ENCODE measurements around the gene SLC44A5.

The SLC44A5 gene

GRCh38 chr1:75625795-75626194 lies 14.9 kb upstream of the SLC44A5 start:
- Histone ChIP-seq H3K27me3 (ENCODE audit: control insufficient read depth, insufficient read depth, low read length, poor library complexity, severe bottlenecking) (peaks cover 36% of the 10 kb centered on the region), H3K36me3 (ENCODE audit: control insufficient read depth, insufficient read depth, low read length) (no peaks in the 10 kb centered on the region), H3K4me1 (ENCODE audit: control insufficient read depth, insufficient read depth, low read length) (peaks cover 6% of the 10 kb centered on the region), H3K27ac (ENCODE audit: insufficient read depth, low read depth, low read length, poor library complexity, severe bottlenecking) (no peak overlapping the region), H3K9me3 (ENCODE audit: control insufficient read depth, low read length) (no peaks in the 10 kb centered on the region), H3K4me3 (ENCODE audit: insufficient read depth, low read depth, low read length) (no peak overlapping the region)
- 93 to 97% methylated on average over 3 of the region's 3 CpGs for WGBS, 2 experiments

- no peaks in the 10 kb centered on the region for H3K9me3 ChIP-seq (ENCODE audit: control insufficient read depth, low read length)
- H3K4me3 ChIP-seq (ENCODE audit: insufficient read depth, low read depth, low read length) = no peak overlapping the region
- H3K27me3 ChIP-seq (ENCODE audit: control insufficient read depth, insufficient read depth, low read length, poor library complexity, severe bottlenecking) = peaks cover 60% of the 10 kb centered on the region
- H3K27ac ChIP-seq (ENCODE audit: insufficient read depth, low read depth, low read length, poor library complexity, severe bottlenecking) = no peak overlapping the region
- H3K4me1 ChIP-seq (ENCODE audit: control insufficient read depth, insufficient read depth, low read length) = peaks cover 5% of the 10 kb centered on the region
- no peaks in the 10 kb centered on the region for H3K36me3 ChIP-seq (ENCODE audit: control insufficient read depth, insufficient read depth, low read length)
These were observed 7.5 kb upstream of the SLC44A5 start for GRCh38 chr1:75618382-75618781.

GRCh38 chr1:75616436-75617433 lies 5.8 kb upstream of the SLC44A5 start:
- peaks cover 5% of the 10 kb centered on the region for H3K4me1 ChIP-seq (ENCODE audit: control insufficient read depth, insufficient read depth, low read length)
- peak overlapping the region; percentile 55 for H3K4me3 ChIP-seq (ENCODE audit: insufficient read depth, low read depth, low read length)
- WGBS, 2 experiments = 11% methylated on average over 39 of the region's 39 CpGs
- peaks cover 68% of the 10 kb centered on the region for H3K27me3 ChIP-seq (ENCODE audit: control insufficient read depth, insufficient read depth, low read length, poor library complexity, severe bottlenecking)
- H3K36me3 ChIP-seq (ENCODE audit: control insufficient read depth, insufficient read depth, low read length) = no peaks in the 10 kb centered on the region
- H3K9me3 ChIP-seq (ENCODE audit: control insufficient read depth, low read length) = no peaks in the 10 kb centered on the region
- H3K27ac ChIP-seq (ENCODE audit: insufficient read depth, low read depth, low read length, poor library complexity, severe bottlenecking) = no peak overlapping the region

GRCh38 chr1:75615613-75616435 lies 4.9 kb upstream of the SLC44A5 start:
- peaks cover 68% of the 10 kb centered on the region for H3K27me3 ChIP-seq (ENCODE audit: control insufficient read depth, insufficient read depth, low read length, poor library complexity, severe bottlenecking)
- WGBS, 2 experiments = 0 to 1% methylated on average over 70 to 71 of the region's 72 CpGs
- no peak overlapping the region for H3K27ac ChIP-seq (ENCODE audit: insufficient read depth, low read depth, low read length, poor library complexity, severe bottlenecking)
- no peaks in the 10 kb centered on the region for H3K9me3 ChIP-seq (ENCODE audit: control insufficient read depth, low read length)
- peaks cover 5% of the 10 kb centered on the region for H3K4me1 ChIP-seq (ENCODE audit: control insufficient read depth, insufficient read depth, low read length)
- H3K36me3 ChIP-seq (ENCODE audit: control insufficient read depth, insufficient read depth, low read length) = no peaks in the 10 kb centered on the region
- H3K4me3 ChIP-seq (ENCODE audit: insufficient read depth, low read depth, low read length) = peak overlapping the region; percentile 55

- Histone ChIP-seq H3K27ac (ENCODE audit: insufficient read depth, low read depth, low read length, poor library complexity, severe bottlenecking) (no peak overlapping the region), H3K36me3 (ENCODE audit: control insufficient read depth, insufficient read depth, low read length) (no peaks in the 10 kb centered on the region), H3K27me3 (ENCODE audit: control insufficient read depth, insufficient read depth, low read length, poor library complexity, severe bottlenecking) (peaks cover 68% of the 10 kb centered on the region), H3K9me3 (ENCODE audit: control insufficient read depth, low read length) (no peaks in the 10 kb centered on the region), H3K4me3 (ENCODE audit: insufficient read depth, low read depth, low read length) (peak overlapping the region; percentile 55), H3K4me1 (ENCODE audit: control insufficient read depth, insufficient read depth, low read length) (peaks cover 5% of the 10 kb centered on the region)
- 7 to 9% methylated on average over 8 of the region's 8 CpGs for WGBS, 2 experiments
These were observed 3.5 kb upstream of the SLC44A5 start for GRCh38 chr1:75614399-75614756.

- no peaks in the 10 kb centered on the region for H3K9me3 ChIP-seq (ENCODE audit: control insufficient read depth, low read length)
- H3K36me3 ChIP-seq (ENCODE audit: control insufficient read depth, insufficient read depth, low read length) = no peaks in the 10 kb centered on the region
- no peak overlapping the region for H3K27ac ChIP-seq (ENCODE audit: insufficient read depth, low read depth, low read length, poor library complexity, severe bottlenecking)
- WGBS, 2 experiments = 81 to 93% methylated on average over 3 of the region's 5 CpGs
- peaks cover 63% of the 10 kb centered on the region for H3K27me3 ChIP-seq (ENCODE audit: control insufficient read depth, insufficient read depth, low read length, poor library complexity, severe bottlenecking)
- H3K4me1 ChIP-seq (ENCODE audit: control insufficient read depth, insufficient read depth, low read length) = peaks cover 5% of the 10 kb centered on the region
- H3K4me3 ChIP-seq (ENCODE audit: insufficient read depth, low read depth, low read length) = no peak overlapping the region
These were observed 3.0 kb upstream of the SLC44A5 start for GRCh38 chr1:75613916-75614315.

- Histone ChIP-seq H3K4me3 (ENCODE audit: insufficient read depth, low read depth, low read length) (no peak overlapping the region), H3K9me3 (ENCODE audit: control insufficient read depth, low read length) (no peaks in the 10 kb centered on the region), H3K27ac (ENCODE audit: insufficient read depth, low read depth, low read length, poor library complexity, severe bottlenecking) (no peak overlapping the region), H3K27me3 (ENCODE audit: control insufficient read depth, insufficient read depth, low read length, poor library complexity, severe bottlenecking) (peaks cover 54% of the 10 kb centered on the region), H3K36me3 (ENCODE audit: control insufficient read depth, insufficient read depth, low read length) (no peaks in the 10 kb centered on the region), H3K4me1 (ENCODE audit: control insufficient read depth, insufficient read depth, low read length) (peaks cover 5% of the 10 kb centered on the region)
- WGBS, 2 experiments = 66 to 73% methylated on average over 3 of the region's 3 CpGs
These were observed 2.1 kb upstream of the SLC44A5 start for GRCh38 chr1:75612976-75613375.

GRCh38 chr1:75602486-75602885 lies 8.4 kb downstream of the SLC44A5 start:
- H3K9me3 ChIP-seq (ENCODE audit: control insufficient read depth, low read length) = no peaks in the 10 kb centered on the region
- no peaks in the 10 kb centered on the region for H3K4me1 ChIP-seq (ENCODE audit: control insufficient read depth, insufficient read depth, low read length)
- 0% methylated on average over 1 of the region's 2 CpGs for WGBS, 2 experiments
- H3K4me3 ChIP-seq (ENCODE audit: insufficient read depth, low read depth, low read length) = no peak overlapping the region
- no peaks in the 10 kb centered on the region for H3K36me3 ChIP-seq (ENCODE audit: control insufficient read depth, insufficient read depth, low read length)
- no peak overlapping the region for H3K27ac ChIP-seq (ENCODE audit: insufficient read depth, low read depth, low read length, poor library complexity, severe bottlenecking)
- no peaks in the 10 kb centered on the region for H3K27me3 ChIP-seq (ENCODE audit: control insufficient read depth, insufficient read depth, low read length, poor library complexity, severe bottlenecking)

GRCh38 chr1:75600781-75601180 lies 10.1 kb downstream of the SLC44A5 start:
- WGBS, 2 experiments = 85 to 88% methylated on average over 1 of the region's 1 CpG
- Histone ChIP-seq H3K9me3 (ENCODE audit: control insufficient read depth, low read length) (no peaks in the 10 kb centered on the region), H3K27me3 (ENCODE audit: control insufficient read depth, insufficient read depth, low read length, poor library complexity, severe bottlenecking) (no peaks in the 10 kb centered on the region), H3K27ac (ENCODE audit: insufficient read depth, low read depth, low read length, poor library complexity, severe bottlenecking) (no peak overlapping the region), H3K36me3 (ENCODE audit: control insufficient read depth, insufficient read depth, low read length) (no peaks in the 10 kb centered on the region), H3K4me1 (ENCODE audit: control insufficient read depth, insufficient read depth, low read length) (no peaks in the 10 kb centered on the region), H3K4me3 (ENCODE audit: insufficient read depth, low read depth, low read length) (no peak overlapping the region)

- H3K27ac ChIP-seq (ENCODE audit: insufficient read depth, low read depth, low read length, poor library complexity, severe bottlenecking) = no peak overlapping the region
- no peak overlapping the region for H3K4me3 ChIP-seq (ENCODE audit: insufficient read depth, low read depth, low read length)
- H3K4me1 ChIP-seq (ENCODE audit: control insufficient read depth, insufficient read depth, low read length) = no peaks in the 10 kb centered on the region
- no peaks in the 10 kb centered on the region for H3K36me3 ChIP-seq (ENCODE audit: control insufficient read depth, insufficient read depth, low read length)
- no peaks in the 10 kb centered on the region for H3K9me3 ChIP-seq (ENCODE audit: control insufficient read depth, low read length)
- WGBS, 2 experiments = 86 to 100% methylated on average over 2 of the region's 3 CpGs
- no peaks in the 10 kb centered on the region for H3K27me3 ChIP-seq (ENCODE audit: control insufficient read depth, insufficient read depth, low read length, poor library complexity, severe bottlenecking)
These were observed 16.6 kb downstream of the SLC44A5 start for GRCh38 chr1:75594327-75594726.
